GM10847 (cell line): ENCODE data around the gene MITF.

ENCODE experiments used
- POLR2A ChIP-seq: IDR thresholded peaks from 2 replicates; pipeline ENCODE4 v1.6.1; 2011; ENCODE audit not compliant: insufficient read length; ENCODE audit errors: extremely low read depth

Gene MITF

DNA sequence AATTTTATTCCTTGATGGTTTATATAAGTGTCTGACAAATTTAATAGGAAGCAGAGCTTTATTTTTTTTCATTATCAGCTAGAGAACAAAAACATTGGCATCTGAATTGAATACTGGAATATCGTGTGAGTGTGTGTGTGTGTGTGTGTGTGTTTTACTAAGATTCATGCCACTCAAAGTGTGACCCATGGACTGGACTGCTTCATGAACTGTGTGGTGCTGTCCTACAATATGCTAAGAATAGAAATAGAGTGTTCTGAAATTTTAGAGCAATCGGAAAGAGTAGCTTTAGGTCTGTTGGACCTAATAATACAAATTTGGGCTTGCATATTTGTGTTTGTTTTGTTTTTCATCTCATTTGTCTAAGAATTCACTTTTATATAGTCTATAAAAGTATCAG, 89.6 kb downstream of the MITF start:
- TF ChIP-seq POLR2A = no peak

GRCh38 chr3:69830147-69830546, 90.9 kb downstream of the MITF start:
- no peak for TF ChIP-seq POLR2A

DNA sequence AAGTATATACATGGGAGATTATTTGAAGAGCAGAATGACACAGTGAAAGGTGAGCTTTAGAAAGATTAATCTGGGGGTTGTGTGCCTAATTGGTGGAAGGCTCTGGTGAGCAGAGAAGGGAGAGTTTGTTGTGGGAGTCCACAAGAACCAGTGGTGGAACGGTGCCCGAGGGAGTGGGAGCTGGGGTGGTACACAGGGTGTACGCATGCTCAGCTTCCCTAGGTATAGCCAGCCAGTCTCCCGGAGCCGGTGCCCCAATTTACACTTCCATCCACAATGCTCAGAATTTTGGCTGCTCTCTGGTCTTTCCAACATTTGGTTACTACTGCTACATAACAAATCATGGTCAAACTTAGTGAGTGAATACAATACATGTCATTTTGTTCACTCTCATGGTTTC, 92.5 kb downstream of the MITF start:
- no peak for TF ChIP-seq POLR2A

DNA sequence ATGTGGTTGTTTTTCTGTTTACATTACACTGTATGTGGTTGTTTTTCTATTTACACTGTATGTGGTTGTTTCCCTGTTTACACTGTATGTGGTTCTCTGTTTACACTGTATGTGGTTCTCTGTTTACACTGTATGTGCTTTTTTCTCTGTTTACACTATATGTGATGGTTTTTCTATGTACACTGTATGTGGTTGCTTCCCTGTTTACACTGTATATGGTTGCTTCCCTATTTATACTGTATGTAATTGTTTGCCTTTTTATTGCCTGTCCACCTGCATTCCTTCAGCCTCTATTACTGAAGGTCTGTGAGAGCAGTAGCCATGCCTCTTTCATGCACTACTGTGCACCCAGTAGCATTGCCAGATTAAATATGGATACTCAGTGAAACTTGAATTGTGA, 94.3 kb downstream of the MITF start:
- no peak for TF ChIP-seq POLR2A

DNA sequence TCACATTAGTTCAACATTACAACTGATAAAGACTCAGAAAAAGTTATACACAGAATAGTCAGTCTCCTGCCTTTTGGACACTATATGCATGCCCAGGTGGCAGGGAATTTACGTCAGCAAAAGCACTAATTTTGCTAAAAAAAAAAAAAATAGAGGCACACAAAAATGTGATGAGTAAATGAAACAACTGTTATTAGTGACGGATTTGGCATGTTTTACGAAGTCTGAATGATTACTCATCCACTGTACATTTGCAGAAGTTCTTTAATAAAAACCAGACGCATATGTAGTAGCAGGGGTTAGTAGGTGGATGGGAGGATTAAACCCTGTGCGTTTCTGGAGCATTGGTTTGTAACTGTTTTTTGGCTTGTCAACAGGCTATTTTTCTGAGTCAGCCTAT, 99.0 kb downstream of the MITF start:
- TF ChIP-seq POLR2A = no peak

DNA sequence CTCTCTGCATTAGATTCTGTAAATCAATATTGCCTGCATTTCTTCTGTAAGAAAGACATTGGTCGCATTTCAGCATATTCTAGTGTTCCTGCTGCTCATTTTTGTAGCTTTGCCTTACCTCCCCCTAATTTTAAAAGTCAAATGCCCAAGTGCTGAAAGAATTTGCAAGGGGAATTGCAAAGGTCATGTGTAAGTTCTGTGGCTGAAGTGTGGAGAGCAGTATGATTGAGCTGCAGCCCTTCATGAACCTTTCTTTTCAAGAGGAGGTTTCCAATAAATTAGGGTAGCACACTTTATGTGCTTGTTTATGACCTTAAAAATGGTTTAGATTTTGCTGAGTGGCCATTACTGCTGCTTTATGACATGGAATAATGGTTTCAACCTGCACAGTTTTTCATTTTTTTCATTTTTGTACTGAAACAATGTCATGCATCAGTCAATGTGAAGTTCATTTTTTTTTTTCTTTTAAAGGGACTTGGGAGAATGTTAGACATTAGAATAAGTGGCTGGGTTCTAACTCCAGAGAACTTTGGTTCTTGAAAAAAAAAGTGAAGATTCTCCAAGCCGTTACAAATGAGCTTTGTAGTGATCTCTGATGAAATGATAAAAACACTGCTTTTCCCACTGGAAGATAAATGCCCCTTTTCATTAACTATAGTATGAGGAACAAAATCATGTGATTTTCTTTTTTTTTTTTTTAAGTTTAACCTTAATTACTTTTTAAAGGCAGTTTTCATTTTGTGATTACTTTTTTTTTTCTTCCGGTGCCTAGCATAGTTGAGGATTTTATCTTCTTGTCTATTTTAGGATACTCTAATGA, 99.6 kb downstream of the MITF start:
- TF ChIP-seq POLR2A = no peak

DNA sequence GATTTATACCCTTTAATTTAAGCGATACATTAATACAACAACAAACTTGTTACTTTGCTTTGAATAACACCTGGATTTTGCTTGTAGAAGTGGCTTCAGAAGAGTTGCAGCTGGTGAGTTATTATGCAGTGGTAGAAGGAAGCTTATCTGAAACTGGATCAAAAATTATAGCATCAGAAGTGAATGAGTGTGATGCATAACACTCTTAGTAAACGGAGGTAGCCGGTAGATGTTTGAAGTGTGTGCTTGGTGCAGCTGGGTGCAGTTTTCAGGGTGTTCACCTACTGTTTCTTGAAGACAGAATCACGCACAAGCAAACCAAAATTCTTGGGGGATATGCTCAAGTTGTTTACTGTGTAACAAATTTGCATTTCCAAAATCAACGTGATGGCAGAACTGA, 103.1 kb downstream of the MITF start:
- no peak for TF ChIP-seq POLR2A

- TF ChIP-seq POLR2A = no peak
Measured at GRCh38 chr3:69842789-69843188, 103.5 kb downstream of the MITF start.

GRCh38 chr3:69844706-69845105, 105.4 kb downstream of the MITF start:
- TF ChIP-seq POLR2A = no peak

DNA sequence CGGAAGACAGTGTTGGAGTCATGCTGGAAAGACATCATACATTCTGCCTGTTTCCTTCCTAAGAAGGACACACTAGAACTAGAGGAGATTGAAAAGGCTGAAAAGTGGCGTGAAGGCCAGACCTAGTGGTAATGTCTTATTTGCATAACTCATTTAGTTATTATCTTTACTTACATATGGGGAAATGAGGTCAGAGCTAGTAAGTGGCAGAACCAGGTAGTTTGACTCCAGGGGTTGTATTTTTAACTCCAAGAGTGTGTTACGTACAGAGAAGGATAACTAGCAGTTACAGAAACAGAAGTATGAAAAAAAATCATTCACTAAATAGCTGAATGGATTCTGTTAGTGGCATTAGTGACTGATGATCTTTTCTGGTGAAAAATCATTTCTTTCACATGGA, 108.0 kb downstream of the MITF start:
- TF ChIP-seq POLR2A = no peak

DNA sequence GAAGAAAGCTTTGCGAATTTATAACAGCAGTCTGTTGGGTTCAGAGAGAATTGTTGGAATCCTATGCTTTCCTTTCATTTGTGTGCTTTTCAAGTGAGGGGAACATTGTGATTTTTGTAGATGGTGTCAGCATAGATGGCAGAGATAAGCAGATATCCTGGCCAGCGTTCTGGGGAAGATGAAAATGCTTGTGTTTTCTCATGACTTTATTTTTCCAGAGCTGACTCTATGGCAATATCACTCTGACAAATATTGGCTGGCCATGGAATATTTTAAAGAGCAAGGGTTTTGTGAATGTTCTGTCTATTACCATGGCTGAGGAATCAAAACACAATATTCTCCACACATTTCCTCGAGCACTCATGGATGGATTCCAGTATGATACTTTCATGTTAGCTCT, 108.8 kb downstream of the MITF start:
- TF ChIP-seq POLR2A = no peak

GRCh38 chr3:69850849-69851248, 111.6 kb downstream of the MITF start:
- TF ChIP-seq POLR2A = no peak

GRCh38 chr3:69853027-69853426, 113.8 kb downstream of the MITF start:
- no peak for TF ChIP-seq POLR2A

GRCh38 chr3:69855436-69856162, 116.3 kb downstream of the MITF start:
- TF ChIP-seq POLR2A = no peak

DNA sequence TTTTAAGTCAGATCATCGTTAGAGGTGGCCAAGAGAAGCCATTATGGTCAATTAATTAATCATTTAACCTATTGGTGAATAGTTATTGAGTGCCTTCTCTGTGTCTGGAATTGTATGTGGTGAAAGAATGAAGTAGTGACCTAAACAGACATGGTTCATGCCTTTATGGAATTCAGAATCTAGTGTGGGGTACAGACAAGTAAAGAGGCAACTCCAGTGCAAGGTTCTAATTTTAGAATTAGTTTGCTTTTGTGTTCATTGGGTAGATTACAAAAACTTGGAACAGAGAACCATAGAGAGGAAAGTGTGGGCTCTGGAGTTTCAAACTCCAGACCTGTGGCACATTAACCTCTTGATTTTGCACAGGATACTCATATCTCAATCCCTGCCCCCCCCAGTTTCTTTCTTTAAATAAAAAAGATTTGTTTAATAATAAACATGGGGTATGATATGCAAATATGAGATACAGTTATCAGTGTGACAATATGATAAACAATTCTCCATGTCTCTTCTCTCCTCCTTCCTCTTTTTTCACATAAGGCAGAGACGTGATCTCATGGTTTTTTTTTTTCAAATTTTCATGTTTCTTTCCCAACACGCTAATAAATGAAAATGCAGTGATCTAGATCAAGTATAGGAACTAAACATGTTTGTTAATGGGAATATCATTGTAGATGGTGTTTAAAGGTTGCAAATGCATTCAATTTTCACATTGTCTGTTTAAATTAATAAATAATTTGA, 117.9 kb downstream of the MITF start:
- no peak for TF ChIP-seq POLR2A

DNA sequence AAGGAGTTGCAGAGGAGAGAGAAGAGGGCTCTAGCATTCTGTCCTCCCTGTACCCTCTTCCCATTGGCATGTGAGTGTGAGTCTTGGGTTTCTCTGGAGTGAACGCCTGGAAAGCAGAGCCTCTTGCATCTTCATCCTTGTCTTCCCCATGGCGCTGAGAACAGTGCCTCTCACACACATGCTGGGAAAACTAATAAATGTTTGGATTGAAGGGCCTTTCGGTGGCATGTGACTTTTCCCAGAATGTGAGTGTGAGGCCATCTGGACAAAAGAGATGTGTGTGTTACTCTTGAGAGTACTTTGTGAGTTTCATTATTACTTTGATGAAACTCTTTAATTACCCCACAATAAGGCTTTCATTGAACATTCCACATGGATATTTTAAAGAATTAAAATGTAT, 122.3 kb downstream of the MITF start:
- no peak for TF ChIP-seq POLR2A
